H9 (cell line): ENCODE data around the gene DOCK9. TPM values are rescaled to one million over a fixed set of nuclear protein-coding genes. Genes with fewer than 3 reads are reported as not detected.

Experiments used
- DNase-seq: peaks from one replicate; pipeline ENCODE4 v3.0.0-alpha.2; 2017
- H2AFZ ChIP-seq: one replicate; pipeline ENCODE4 v1.6.1; 2013; ENCODE audit warnings: mild to moderate bottlenecking, low read length, control low read depth, moderate library complexity
- H2AK5ac ChIP-seq: 2 replicates; pipeline ENCODE4 v1.6.1; 2013; ENCODE audit warnings: low read length, control low read depth, mixed read lengths; ENCODE audit not compliant: insufficient read length
- H2BK120ac ChIP-seq: one replicate; pipeline ENCODE4 v1.6.1; 2013; ENCODE audit warnings: low read depth, mild to moderate bottlenecking, low read length, control low read depth, inconsistent platforms; ENCODE audit not compliant: poor library complexity, severe bottlenecking
- H2BK12ac ChIP-seq: 2 replicates; pipeline ENCODE4 v1.6.1; 2013; ENCODE audit warnings: low read length, control low read depth, mixed read lengths, low read depth; ENCODE audit not compliant: insufficient read length
- H2BK15ac ChIP-seq: 2 replicates; pipeline ENCODE4 v1.6.1; 2013; ENCODE audit warnings: low read depth, low read length, control low read depth
- H2BK20ac ChIP-seq: one replicate; pipeline ENCODE4 v1.6.1; 2013; ENCODE audit warnings: low read depth, mild to moderate bottlenecking, low read length, control low read depth, inconsistent platforms; ENCODE audit not compliant: poor library complexity, severe bottlenecking
- H2BK5ac ChIP-seq: 2 replicates; pipeline ENCODE4 v1.6.1; 2013; ENCODE audit warnings: low read length, control low read depth, mixed read lengths; ENCODE audit not compliant: insufficient read length
- H3K14ac ChIP-seq: 2 replicates; pipeline ENCODE4 v1.6.1; 2013; ENCODE audit warnings: low read length, control low read depth; ENCODE audit not compliant: insufficient read depth
- H3K18ac ChIP-seq: 2 replicates; pipeline ENCODE4 v1.6.1; 2013; ENCODE audit warnings: low read depth, mild to moderate bottlenecking, mixed read lengths, low read length, control low read depth; ENCODE audit not compliant: insufficient read length
- H3K23ac ChIP-seq: 2 replicates; pipeline ENCODE4 v1.6.1; 2013; ENCODE audit warnings: low read length, control low read depth, mixed read lengths, low read depth; ENCODE audit not compliant: insufficient read length
- H3K23me2 ChIP-seq: 2 replicates; pipeline ENCODE4 v1.6.1; 2013; ENCODE audit warnings: low read depth, mild to moderate bottlenecking, mixed read lengths, low read length, control low read depth; ENCODE audit not compliant: insufficient read length, poor library complexity, severe bottlenecking
- H3K27ac ChIP-seq: 2 replicates; pipeline ENCODE4 v1.5.1; 2013; ENCODE audit warnings: low read length, control low read depth, mixed read lengths, low read depth; ENCODE audit not compliant: insufficient read length
- H3K27me3 ChIP-seq: 2 replicates; pipeline ENCODE4 v1.6.1; 2013; ENCODE audit warnings: low read length, control low read depth, inconsistent platforms; ENCODE audit not compliant: insufficient read depth
- H3K4ac ChIP-seq: 2 replicates; pipeline ENCODE4 v1.6.1; 2013; ENCODE audit warnings: low read depth, mild to moderate bottlenecking, control low read depth, inconsistent platforms, low read length, moderate library complexity
- H3K4me1 ChIP-seq: 2 replicates; pipeline ENCODE4 v1.6.1; 2013; ENCODE audit warnings: low read length, control low read depth, inconsistent platforms; ENCODE audit not compliant: insufficient read depth
- H3K4me2 ChIP-seq: 2 replicates; pipeline ENCODE4 v1.6.1; 2013; ENCODE audit warnings: low read length, control low read depth, mixed read lengths; ENCODE audit not compliant: insufficient read length, insufficient read depth
- H3K56ac ChIP-seq: 2 replicates; pipeline ENCODE4 v1.6.1; 2013; ENCODE audit warnings: low read depth, mild to moderate bottlenecking, mixed read lengths, low read length, control low read depth; ENCODE audit not compliant: insufficient read length
- H3K79me1 ChIP-seq: 2 replicates; pipeline ENCODE4 v1.6.1; 2013; ENCODE audit warnings: low read depth, mild to moderate bottlenecking, moderate library complexity, low read length, control low read depth, inconsistent platforms; ENCODE audit not compliant: insufficient read depth, poor library complexity, severe bottlenecking
- H3K79me2 ChIP-seq: 2 replicates; pipeline ENCODE4 v1.6.1; 2013; ENCODE audit warnings: low read length, control low read depth, inconsistent platforms; ENCODE audit not compliant: insufficient read depth
- H3K9ac ChIP-seq: 2 replicates; pipeline ENCODE4 v1.6.1; 2013; ENCODE audit warnings: low read length, control low read depth, mixed read lengths; ENCODE audit not compliant: insufficient read length; ENCODE audit errors: extremely low read depth
- H3K9me3 ChIP-seq: one replicate; pipeline ENCODE4 v1.6.1; 2013; ENCODE audit warnings: low read depth, low read length, inconsistent platforms; ENCODE audit not compliant: control insufficient read depth
- H3T11ph ChIP-seq: one replicate; pipeline ENCODE4 v1.6.1; 2013; ENCODE audit warnings: mild to moderate bottlenecking, low read length, control low read depth, inconsistent platforms
- H4K20me1 ChIP-seq: one replicate; pipeline ENCODE4 v1.6.1; 2013; ENCODE audit not compliant: control insufficient read depth, insufficient read length, insufficient read depth
- H4K5ac ChIP-seq: 2 replicates; pipeline ENCODE4 v1.6.1; 2013; ENCODE audit warnings: low read depth, mild to moderate bottlenecking, mixed read lengths, low read length, control low read depth; ENCODE audit not compliant: insufficient read length
- H4K8ac ChIP-seq: replicated peaks from 2 replicates; pipeline ENCODE4 v1.6.1; 2013; ENCODE audit warnings: low read length, control low read depth, mixed read lengths, low read depth; ENCODE audit not compliant: insufficient read length
- H4K91ac ChIP-seq: 2 replicates; pipeline ENCODE4 v1.6.1; 2013; ENCODE audit warnings: low read depth, mild to moderate bottlenecking, moderate library complexity, mixed read lengths, low read length, control low read depth; ENCODE audit not compliant: insufficient read length
- H3K27ac Mint-ChIP-seq, 3 experiments: 2 replicates in 2 of 3; 3 replicates in 1 of 3; pipeline ENCODE4 v1.8.0; 2020 to 2021; ENCODE audit warnings: mixed read lengths in 3 of 3, mild to moderate bottlenecking in 1 of 3, moderate library complexity in 1 of 3
- H3K27me3 Mint-ChIP-seq: 2 replicates; pipeline ENCODE4 v1.8.0; 2021; ENCODE audit warnings: low read depth, mild to moderate bottlenecking, moderate library complexity, mixed read lengths
- H3K36me3 Mint-ChIP-seq, 3 experiments: 2 replicates in 2 of 3; 3 replicates in 1 of 3; pipeline ENCODE4 v1.8.0; 2020 to 2021; ENCODE audit warnings: low read depth in 3 of 3, mixed read lengths in 3 of 3; ENCODE audit not compliant: insufficient read depth in 1 of 3
- H3K4me1 Mint-ChIP-seq, 2 experiments: 2 replicates each; pipeline ENCODE4 v1.8.0; 2020; ENCODE audit warnings: mixed read lengths in 2 of 2
- H3K4me3 Mint-ChIP-seq, 2 experiments: 2 replicates in 1 of 2; 3 replicates in 1 of 2; pipeline ENCODE4 v1.8.0; 2020 to 2021; ENCODE audit warnings: mild to moderate bottlenecking in 2 of 2, mixed read lengths in 2 of 2, moderate library complexity in 1 of 2
- H3K9me3 Mint-ChIP-seq, 2 experiments: 2 replicates in 1 of 2; 3 replicates in 1 of 2; pipeline ENCODE4 v1.8.0; 2020; ENCODE audit warnings: mild to moderate bottlenecking in 2 of 2, mixed read lengths in 2 of 2, moderate library complexity in 1 of 2
- CTCF ChIP-seq: fragments of 200-600 bp; sonication (generic); conservative IDR thresholded peaks from 3 replicates; pipeline ENCODE4 v1.8.0; 2021; ENCODE audit warnings: antibody characterized with exemption, mild to moderate bottlenecking
- WGBS: extraction: QIAGEN DNeasy Blood & Tissue Kit; methylation state at CpG from one replicate; pipeline ENCODE4 v1.1.7; 2013; ENCODE audit warnings: missing lambda C conversion rate, low lambda C conversion rate, mixed read lengths; ENCODE audit not compliant: insufficient read length; ENCODE audit errors: extremely low coverage; 5-methylcytosine and 5-hydroxymethylcytosine counted together
- total RNA-seq: library from RNA; stranded (reverse); gene quantifications from 2 replicates; pipeline ENCODE4 v1.2.1, GENCODE V29; 2021

The DOCK9 gene
- total RNA-seq, 1 experiment from 2014 or later: 23.0 TPM

DNA sequence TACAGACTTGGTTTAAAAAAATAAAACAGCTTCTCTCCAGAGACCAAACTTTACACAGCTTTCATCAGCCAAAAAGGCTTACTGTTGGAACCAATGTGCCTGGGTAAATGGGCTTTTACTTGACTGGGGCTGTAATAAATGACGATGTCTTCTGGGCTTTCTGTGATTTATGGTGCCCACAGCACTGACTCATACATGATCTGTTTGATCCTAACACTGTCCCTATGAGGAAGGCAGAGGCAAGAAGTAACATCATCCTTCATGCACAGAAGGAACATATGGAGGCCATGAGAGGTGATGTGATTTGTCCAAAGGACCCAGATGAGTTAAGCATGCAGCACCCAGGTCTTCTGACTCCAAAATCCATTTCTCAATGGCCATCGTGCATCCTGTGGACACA is 77.4 kb downstream of the DOCK9 start:
- no peak overlapping the region for H2BK20ac ChIP-seq
- H3K4me3 Mint-ChIP-seq: no peak overlapping the region
- no peak overlapping the region for H4K5ac ChIP-seq
- TF ChIP-seq CTCF: no peak
- H3K36me3 Mint-ChIP-seq: no peaks in the 10 kb centered on the region
- no peak overlapping the region for H4K8ac ChIP-seq
- no peak overlapping the region for H3K4ac ChIP-seq
- no peaks in the 10 kb centered on the region for H3K9me3 ChIP-seq
- H3K9me3 Mint-ChIP-seq: no peaks in the 10 kb centered on the region
- H3K27ac ChIP-seq: no peak overlapping the region
- H3K79me2 ChIP-seq: no peaks in the 10 kb centered on the region
- H3K18ac ChIP-seq: no peak overlapping the region
- H3K27ac Mint-ChIP-seq: no peak overlapping the region
- WGBS: no CpG with 5 or more reads among the region's 2 CpGs
- H3K14ac ChIP-seq: no peak overlapping the region
- no peak overlapping the region for H3K9ac ChIP-seq
- no peak overlapping the region for H2AK5ac ChIP-seq
- H3K4me2 ChIP-seq: no peak overlapping the region
- no peak overlapping the region for H3K23ac ChIP-seq
- H3K4me1 Mint-ChIP-seq: no peaks in the 10 kb centered on the region
- H4K91ac ChIP-seq: no peak overlapping the region
- H3K4me1 ChIP-seq: no peaks in the 10 kb centered on the region
- H3K56ac ChIP-seq: no peak overlapping the region
- no peaks in the 10 kb centered on the region for H3K23me2 ChIP-seq
- no peak overlapping the region for H2BK5ac ChIP-seq
- H3T11ph ChIP-seq: no peak overlapping the region
- no peaks in the 10 kb centered on the region for H4K20me1 ChIP-seq
- no peak overlapping the region for H2AFZ ChIP-seq
- no peak for DNase-seq
- H3K79me1 ChIP-seq: no peaks in the 10 kb centered on the region
- H3K27me3 Mint-ChIP-seq: no peaks in the 10 kb centered on the region; the same call in 1 of the 2 replicates
- H3K27me3 ChIP-seq: no peaks in the 10 kb centered on the region
- H2BK15ac ChIP-seq: no peak overlapping the region
- H2BK12ac ChIP-seq: no peak overlapping the region
- no peak overlapping the region for H2BK120ac ChIP-seq
